ENCODE results near the gene CRYAB. TPM values are rescaled to one million over a fixed set of nuclear protein-coding genes. Genes with fewer than 3 reads are reported as not detected.
"Not testable (repeated sequence)": the region's sequence is repeated elsewhere in the genome, so short reads cannot be mapped to it uniquely, and the experiment has no call there.

The CRYAB gene
- total RNA-seq, 1 experiment from 2014 or later = 1.1 TPM

DNA sequence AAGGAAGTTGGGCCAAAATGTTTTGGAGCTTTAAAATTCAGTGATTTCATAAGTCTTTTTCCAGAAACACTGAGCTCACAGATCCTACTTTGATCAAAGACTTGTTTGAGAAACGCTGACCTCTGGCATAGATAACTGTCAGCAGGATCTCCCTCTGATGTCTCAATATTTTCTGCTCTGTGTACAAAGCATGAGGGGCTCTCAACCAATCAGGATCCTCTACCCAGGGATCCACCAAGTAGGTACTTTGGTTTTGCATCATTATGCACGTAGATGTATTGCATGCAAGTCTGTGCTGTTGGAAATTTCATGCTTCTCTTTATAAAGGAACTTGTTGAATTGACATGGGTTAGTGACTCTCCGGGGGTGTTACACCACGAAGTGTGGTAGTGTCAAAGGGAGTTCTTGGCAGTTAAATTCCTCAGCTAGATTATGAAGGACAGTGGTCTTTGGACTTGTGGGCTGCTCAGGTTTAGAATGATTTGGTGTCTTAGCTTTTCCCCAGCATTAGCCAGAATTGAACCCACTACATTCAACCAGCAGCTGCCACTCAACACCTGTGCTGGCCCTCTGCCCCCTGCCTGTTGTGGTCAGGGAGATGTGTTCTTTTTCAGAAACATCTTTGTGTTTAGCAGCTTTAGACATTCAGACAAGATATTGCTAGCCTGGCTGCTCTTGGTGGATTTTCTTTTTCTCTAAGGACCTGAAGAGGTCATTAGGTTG, 23.9 kb upstream of the CRYAB start:
- peak in 1 of 2 experiments; percentile 38 for DNase-seq
- BruUV-seq (replicated peaks) = no TSS peak
- peaks cover 5% of the 10 kb centered on the region for H3K36me3 Mint-ChIP-seq (ENCODE audit: insufficient read depth, unreplicated experiment)
- no peaks in the 10 kb centered on the region for H3K27me3 ChIP-seq (replicated peaks; ENCODE audit: control insufficient read depth, insufficient read depth, low read length)
- intact Hi-C loops (cut with micrococcal nuclease; ENCODE audit: unreplicated experiment) = loop anchor here (1.0 to 2.0 kb wide), 3 partner anchors 9 to 89 kb away; partner anchors contain the start of gene DLAT
- H3K4me3 ChIP-seq (ENCODE audit: low read depth, low read length) = no peak overlapping the region
- no peaks in the 10 kb centered on the region for H3K9me3 ChIP-seq
- H3K4me1 Mint-ChIP-seq (ENCODE audit: low read depth, unreplicated experiment) = peaks cover 15% of the 10 kb centered on the region
- no peaks in the 10 kb centered on the region for H3K9me3 Mint-ChIP-seq (ENCODE audit: unreplicated experiment)
- no peaks in the 10 kb centered on the region for H3K27me3 Mint-ChIP-seq (ENCODE audit: insufficient read depth, unreplicated experiment)
- H3K4me3 Mint-ChIP-seq (ENCODE audit: unreplicated experiment) = peak overlapping the region; percentile 16
- TF ChIP-seq, protein P1, sequence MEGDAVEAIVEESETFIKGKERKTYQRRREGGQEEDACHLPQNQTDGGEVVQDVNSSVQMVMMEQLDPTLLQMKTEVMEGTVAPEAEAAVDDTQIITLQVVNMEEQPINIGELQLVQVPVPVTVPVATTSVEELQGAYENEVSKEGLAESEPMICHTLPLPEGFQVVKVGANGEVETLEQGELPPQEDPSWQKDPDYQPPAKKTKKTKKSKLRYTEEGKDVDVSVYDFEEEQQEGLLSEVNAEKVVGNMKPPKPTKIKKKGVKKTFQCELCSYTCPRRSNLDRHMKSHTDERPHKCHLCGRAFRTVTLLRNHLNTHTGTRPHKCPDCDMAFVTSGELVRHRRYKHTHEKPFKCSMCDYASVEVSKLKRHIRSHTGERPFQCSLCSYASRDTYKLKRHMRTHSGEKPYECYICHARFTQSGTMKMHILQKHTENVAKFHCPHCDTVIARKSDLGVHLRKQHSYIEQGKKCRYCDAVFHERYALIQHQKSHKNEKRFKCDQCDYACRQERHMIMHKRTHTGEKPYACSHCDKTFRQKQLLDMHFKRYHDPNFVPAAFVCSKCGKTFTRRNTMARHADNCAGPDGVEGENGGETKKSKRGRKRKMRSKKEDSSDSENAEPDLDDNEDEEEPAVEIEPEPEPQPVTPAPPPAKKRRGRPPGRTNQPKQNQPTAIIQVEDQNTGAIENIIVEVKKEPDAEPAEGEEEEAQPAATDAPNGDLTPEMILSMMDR (IDR thresholded peaks at IDR 0.05; ENCODE audit: insufficient read depth in 1 of 2, low read depth in 1 of 2, low read length in 1 of 2, severe bottlenecking in 1 of 2, unreplicated experiment in 1 of 2) = no peak
- no peaks in the 10 kb centered on the region for H3K36me3 ChIP-seq (ENCODE audit: control insufficient read depth, insufficient read depth, low read length)
- CTCF ChIA-PET = interaction anchor here (1.0 to 5.5 kb wide), 3 partner anchors 9 to 88 kb away, joined by 3 to 66 read pairs (median 5); no protein-coding TSS in a partner anchor
- peaks cover 17% of the 10 kb centered on the region for H3K4me1 ChIP-seq
- POLR2A ChIA-PET = no interaction called here
- no peak overlapping the region for H3K27ac Mint-ChIP-seq (ENCODE audit: unreplicated experiment)

DNA sequence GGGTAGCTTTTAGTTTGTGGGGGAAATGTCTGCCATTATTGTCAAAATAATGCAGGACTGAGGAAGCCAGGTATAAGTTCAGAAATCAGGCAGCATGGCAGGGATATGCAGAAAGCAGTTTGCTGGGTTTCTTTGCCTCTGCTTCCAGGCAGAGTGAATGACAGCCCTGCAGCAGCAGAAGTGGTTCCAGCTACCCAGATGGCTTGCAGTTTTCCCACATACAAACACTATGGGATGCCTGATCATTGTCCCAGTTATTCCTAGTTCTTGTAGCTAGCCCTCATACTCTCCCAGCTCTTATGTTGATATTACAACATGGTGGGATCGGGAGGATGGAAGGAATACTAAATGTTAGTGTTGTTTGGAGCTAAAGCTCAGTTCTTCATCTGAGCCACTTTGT, 22.7 kb upstream of the CRYAB start:
- Mint-ChIP-seq H3K36me3 (ENCODE audit: insufficient read depth, unreplicated experiment) (peaks cover 5% of the 10 kb centered on the region), H3K4me3 (ENCODE audit: unreplicated experiment) (no peak overlapping the region), H3K27ac (ENCODE audit: unreplicated experiment) (no peak overlapping the region), H3K27me3 (ENCODE audit: insufficient read depth, unreplicated experiment) (no peaks in the 10 kb centered on the region), H3K4me1 (ENCODE audit: low read depth, unreplicated experiment) (peaks cover 15% of the 10 kb centered on the region), H3K9me3 (ENCODE audit: unreplicated experiment) (no peaks in the 10 kb centered on the region)
- ChIA-PET POLR2A (interaction anchor here (0.6 to 1.0 kb wide), 2 partner anchors 15 to 75 kb away, joined by 3 to 5 read pairs; partner anchors contain the start of gene C11orf52), CTCF (interaction anchor here (0.7 to 5.5 kb wide), 5 partner anchors 8 to 89 kb away, joined by 3 to 66 read pairs (median 5); no protein-coding TSS in a partner anchor)
- no peaks in the 10 kb centered on the region for H3K27me3 ChIP-seq (replicated peaks; ENCODE audit: control insufficient read depth, insufficient read depth, low read length)
- TF ChIP-seq, protein P1 (IDR thresholded peaks at IDR 0.05; ENCODE audit: insufficient read depth in 1 of 2, low read depth in 1 of 2, low read length in 1 of 2, severe bottlenecking in 1 of 2, unreplicated experiment in 1 of 2) = no peak
- no peak for DNase-seq
- no peaks in the 10 kb centered on the region for H3K9me3 ChIP-seq
- no TSS peak for BruUV-seq (replicated peaks)
- intact Hi-C loops (cut with micrococcal nuclease; ENCODE audit: unreplicated experiment) = no loop called here
- H3K36me3 ChIP-seq (ENCODE audit: control insufficient read depth, insufficient read depth, low read length) = no peaks in the 10 kb centered on the region
- H3K4me3 ChIP-seq (ENCODE audit: low read depth, low read length) = no peak overlapping the region
- peaks cover 17% of the 10 kb centered on the region for H3K4me1 ChIP-seq

DNA sequence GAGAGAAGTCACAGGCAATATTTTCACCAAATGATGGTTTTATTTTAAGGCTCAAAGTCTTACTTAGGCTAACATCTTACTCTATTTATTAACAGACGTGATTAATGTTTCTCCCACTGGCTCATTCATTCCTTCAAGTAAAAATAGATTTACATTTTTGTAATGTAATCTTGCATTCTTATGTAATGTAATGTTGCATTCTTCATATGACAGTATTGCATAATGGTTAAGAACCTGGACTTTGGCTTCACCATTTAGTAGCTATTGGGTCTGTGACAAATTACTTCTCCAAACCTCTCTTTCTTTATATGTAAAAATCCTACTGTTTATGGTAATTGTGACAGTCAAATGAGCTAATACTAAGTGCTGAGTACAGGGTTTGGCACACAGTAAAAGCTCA, 22.3 kb upstream of the CRYAB start:
- peaks cover 15% of the 10 kb centered on the region for H3K4me1 Mint-ChIP-seq (ENCODE audit: low read depth, unreplicated experiment)
- Histone ChIP-seq H3K4me1 (peaks cover 17% of the 10 kb centered on the region), H3K36me3 (ENCODE audit: control insufficient read depth, insufficient read depth, low read length) (no peaks in the 10 kb centered on the region), H3K27me3 (replicated peaks; ENCODE audit: control insufficient read depth, insufficient read depth, low read length) (no peaks in the 10 kb centered on the region), H3K4me3 (ENCODE audit: low read depth, low read length) (no peak overlapping the region), H3K9me3 (no peaks in the 10 kb centered on the region)
- no peak for DNase-seq
- ChIA-PET CTCF (interaction anchor here (0.7 to 5.5 kb wide), 4 partner anchors 11 to 89 kb away, joined by 3 to 66 read pairs (median 6); no protein-coding TSS in a partner anchor), POLR2A (interaction anchor here (0.6 to 1.0 kb wide), 3 partner anchors 15 to 75 kb away, joined by 3 to 5 read pairs (median 3); partner anchors contain the start of gene C11orf52)
- peaks cover 5% of the 10 kb centered on the region for H3K36me3 Mint-ChIP-seq (ENCODE audit: insufficient read depth, unreplicated experiment)
- no TSS peak for BruUV-seq (replicated peaks)
- no peak overlapping the region for H3K27ac Mint-ChIP-seq (ENCODE audit: unreplicated experiment)
- TF ChIP-seq, protein P1 (IDR thresholded peaks at IDR 0.05; ENCODE audit: insufficient read depth in 1 of 2, low read depth in 1 of 2, low read length in 1 of 2, severe bottlenecking in 1 of 2, unreplicated experiment in 1 of 2) = no peak
- no peaks in the 10 kb centered on the region for H3K9me3 Mint-ChIP-seq (ENCODE audit: unreplicated experiment)
- no peaks in the 10 kb centered on the region for H3K27me3 Mint-ChIP-seq (ENCODE audit: insufficient read depth, unreplicated experiment)
- intact Hi-C loops (cut with micrococcal nuclease; ENCODE audit: unreplicated experiment) = no loop called here
- no peak overlapping the region for H3K4me3 Mint-ChIP-seq (ENCODE audit: unreplicated experiment)

DNA sequence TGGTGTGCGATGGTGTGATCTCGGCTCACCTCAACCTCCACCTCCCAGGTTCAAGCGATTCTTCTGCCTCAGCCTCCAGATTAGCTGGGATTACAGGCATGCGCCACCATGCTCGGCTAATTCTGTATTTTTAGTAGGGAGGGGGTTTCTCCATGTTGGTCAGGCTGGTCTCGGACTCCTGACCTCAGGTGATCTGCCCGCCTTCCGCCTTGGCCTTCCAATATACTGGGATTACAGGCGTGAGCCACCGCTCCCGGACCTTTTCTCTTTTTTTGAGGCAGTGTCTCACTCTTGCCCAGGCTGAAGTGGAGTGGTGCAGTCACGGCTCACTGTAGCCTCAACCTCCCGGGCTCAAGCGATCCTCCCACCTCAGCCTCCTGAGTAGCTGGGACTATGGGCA, 21.6 kb upstream of the CRYAB start:
- intact Hi-C loops (cut with micrococcal nuclease; ENCODE audit: unreplicated experiment); POLR2A ChIA-PET; H3K36me3 Mint-ChIP-seq (ENCODE audit: insufficient read depth, unreplicated experiment); H3K9me3 Mint-ChIP-seq (ENCODE audit: unreplicated experiment); H3K4me3 ChIP-seq (ENCODE audit: low read depth, low read length); H3K27me3 ChIP-seq (replicated peaks; ENCODE audit: control insufficient read depth, insufficient read depth, low read length); DNase-seq; H3K27ac Mint-ChIP-seq (ENCODE audit: unreplicated experiment); H3K36me3 ChIP-seq (ENCODE audit: control insufficient read depth, insufficient read depth, low read length); H3K9me3 ChIP-seq; BruUV-seq (replicated peaks); H3K4me3 Mint-ChIP-seq (ENCODE audit: unreplicated experiment); H3K27me3 Mint-ChIP-seq (ENCODE audit: insufficient read depth, unreplicated experiment): not testable (repeated sequence)
- peaks cover 15% of the 10 kb centered on the region for H3K4me1 Mint-ChIP-seq (ENCODE audit: low read depth, unreplicated experiment)
- H3K4me1 ChIP-seq = peaks cover 17% of the 10 kb centered on the region
- CTCF ChIA-PET = interaction anchor here (0.6 to 5.5 kb wide), 2 partner anchors 48 to 857 kb away, joined by 3 to 66 read pairs; no protein-coding TSS in a partner anchor
